Chondrocyte (in vitro differentiated cells): Measurements from ENCODE around the gene DNAI1. TPM values are rescaled to one million over a fixed set of nuclear protein-coding genes. Genes with fewer than 3 reads are reported as not detected.
"Not testable (repeated sequence)": the region's sequence is repeated elsewhere in the genome, so short reads cannot be mapped to it uniquely, and the experiment has no call there.

ENCODE experiments used
- DNase-seq: peaks from one replicate; pipeline ENCODE4 v3.0.0; 2021; ENCODE audit warnings: mixed read lengths, low spot score
- H3K27ac Mint-ChIP-seq: one replicate; pipeline ENCODE4 v1.8.0; 2021; ENCODE audit warnings: mild to moderate bottlenecking, moderate library complexity, mixed read lengths; ENCODE audit not compliant: unreplicated experiment
- H3K27me3 Mint-ChIP-seq: 2 replicates; pipeline ENCODE4 v1.8.0; 2021; ENCODE audit warnings: low read depth, mixed read lengths
- H3K36me3 Mint-ChIP-seq: 2 replicates; pipeline ENCODE4 v1.8.0; 2021; ENCODE audit warnings: low read depth, mixed read lengths
- H3K4me1 Mint-ChIP-seq: 2 replicates; pipeline ENCODE4 v1.8.0; 2021; ENCODE audit warnings: low read depth, mild to moderate bottlenecking, mixed read lengths
- H3K4me3 Mint-ChIP-seq: one replicate; pipeline ENCODE4 v1.8.0; 2021; ENCODE audit warnings: mild to moderate bottlenecking, moderate library complexity, mixed read lengths; ENCODE audit not compliant: unreplicated experiment
- H3K9me3 Mint-ChIP-seq: 2 replicates; pipeline ENCODE4 v1.8.0; 2021; ENCODE audit warnings: low read depth, mixed read lengths
- CTCF ChIP-seq: fragments of 200-600 bp; sonication (generic); IDR thresholded peaks from 2 replicates; pipeline ENCODE4 v1.5.0; 2021; ENCODE audit warnings: antibody characterized with exemption, mild to moderate bottlenecking, moderate library complexity
- total RNA-seq: library from RNA; stranded (reverse); gene quantifications from 3 replicates; pipeline ENCODE4 v1.2.1, GENCODE V29; 2021

Gene DNAI1
- total RNA-seq, 1 donor from 2014 or later, result 0.25 TPM

GRCh38 chr9:34479431-34479866 is 20.8 kb downstream of the DNAI1 start:
- TF ChIP-seq CTCF, result no peak
- Mint-ChIP-seq H3K36me3 (no peaks in the 10 kb centered on the region), H3K27ac (no peak overlapping the region), H3K27me3 (peaks cover 39% of the 10 kb centered on the region), H3K4me1 (no peaks in the 10 kb centered on the region), H3K9me3 (no peaks in the 10 kb centered on the region), H3K4me3 (no peak overlapping the region)
- no peak for DNase-seq

GRCh38 chr9:34481620-34482019 is 23.0 kb downstream of the DNAI1 start:
- DNase-seq, H3K36me3 Mint-ChIP-seq, H3K9me3 Mint-ChIP-seq, H3K27ac Mint-ChIP-seq, H3K4me3 Mint-ChIP-seq, H3K4me1 Mint-ChIP-seq: not testable (repeated sequence)
- H3K27me3 Mint-ChIP-seq, result peaks cover 31% of the 10 kb centered on the region

GRCh38 chr9:34482746-34483145 is 24.1 kb downstream of the DNAI1 start:
- H3K4me1 Mint-ChIP-seq, H3K27ac Mint-ChIP-seq, H3K4me3 Mint-ChIP-seq, H3K36me3 Mint-ChIP-seq, H3K9me3 Mint-ChIP-seq, DNase-seq: not testable (repeated sequence)
- H3K27me3 Mint-ChIP-seq, result peaks cover 33% of the 10 kb centered on the region

- H3K27ac Mint-ChIP-seq, result no peak overlapping the region
- peaks cover 33% of the 10 kb centered on the region for H3K27me3 Mint-ChIP-seq
- TF ChIP-seq CTCF, result no peak
- H3K4me3 Mint-ChIP-seq, result no peak overlapping the region
- no peaks in the 10 kb centered on the region for H3K4me1 Mint-ChIP-seq
- no peaks in the 10 kb centered on the region for H3K36me3 Mint-ChIP-seq
- H3K9me3 Mint-ChIP-seq, result no peaks in the 10 kb centered on the region
- DNase-seq, result no peak
Observed at GRCh38 chr9:34484678-34485077, 26.1 kb downstream of the DNAI1 start.

DNA sequence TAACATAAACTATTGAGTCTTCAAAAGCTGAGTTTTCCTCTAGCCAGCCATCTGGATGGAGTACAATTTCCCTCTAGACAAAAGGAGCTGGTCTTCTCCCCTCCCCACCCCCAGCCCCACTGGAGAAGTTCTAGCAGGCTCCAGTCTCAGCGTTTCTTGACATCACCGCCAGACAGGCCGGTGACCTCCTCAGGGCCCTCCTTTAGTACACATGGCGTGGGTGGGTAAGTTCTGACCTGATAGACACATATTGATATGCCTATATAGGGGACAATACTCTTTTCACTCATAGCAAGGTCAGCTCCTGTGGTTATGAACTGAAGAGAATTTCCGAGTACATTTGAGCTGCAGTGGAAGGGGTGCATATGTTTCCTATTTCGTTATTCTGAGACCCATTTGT is 27.2 kb downstream of the DNAI1 start:
- H3K9me3 Mint-ChIP-seq, result no peaks in the 10 kb centered on the region
- no peak for TF ChIP-seq CTCF
- no peak for DNase-seq
- no peaks in the 10 kb centered on the region for H3K36me3 Mint-ChIP-seq
- H3K27me3 Mint-ChIP-seq, result peaks cover 39% of the 10 kb centered on the region
- H3K4me1 Mint-ChIP-seq, result no peaks in the 10 kb centered on the region
- no peak overlapping the region for H3K27ac Mint-ChIP-seq
- no peak overlapping the region for H3K4me3 Mint-ChIP-seq

- no peak for DNase-seq
- Mint-ChIP-seq H3K4me1 (no peaks in the 10 kb centered on the region), H3K9me3 (no peaks in the 10 kb centered on the region), H3K4me3 (no peak overlapping the region), H3K27me3 (peaks cover 42% of the 10 kb centered on the region), H3K27ac (no peak overlapping the region), H3K36me3 (no peaks in the 10 kb centered on the region)
- TF ChIP-seq CTCF, result no peak
Observed at GRCh38 chr9:34486572-34486971, 28.0 kb downstream of the DNAI1 start.
